Measurements from ENCODE around the gene HCFC1R1. TPM values are rescaled to one million over a fixed set of nuclear protein-coding genes. Genes with fewer than 3 reads are reported as not detected.

Gene HCFC1R1
- total RNA-seq, 1 experiment from 2014 or later: 60.0 TPM

- no peak overlapping the region for H3K4me2 ChIP-seq (ENCODE audit: low read length)
- DNase-seq (ENCODE audit: low read depth, low spot score): no peak
- intact Hi-C loops (cut with micrococcal nuclease): no loop called here
- RAD21 ChIA-PET (ENCODE audit: low non-redundant PET in 1 of 2, low total read pairs in 2 of 2, uncharacterized antibody in 2 of 2, unreplicated experiment in 2 of 2): no interaction called here
- no peak for ATAC-seq
- H4K20me1 ChIP-seq (ENCODE audit: insufficient read depth): no peaks in the 10 kb centered on the region
- no peaks in the 10 kb centered on the region for H3K27me3 ChIP-seq (ENCODE audit: insufficient read depth, low read length)
- POLR2A ChIA-PET: interaction anchor here (8.2 kb wide), 1 partner anchor 12 kb away, joined by 188 read pairs; no protein-coding TSS in a partner anchor
- CTCF ChIA-PET: no interaction called here
- peaks cover 16% of the 10 kb centered on the region; the same call in 1 of the 2 replicates for H3K79me2 ChIP-seq (ENCODE audit: insufficient read depth, low read length)
- H3K27ac ChIP-seq (ENCODE audit: low read depth, low read length): no peak overlapping the region
- no peak overlapping the region for H3K9ac ChIP-seq (ENCODE audit: low read length)
- no peaks in the 10 kb centered on the region for H3K9me2 ChIP-seq (ENCODE audit: insufficient read depth)
- BruUV-seq (replicated peaks): no TSS peak
- peaks cover 33 to 70% of the 10 kb centered on the region in 2 experiments for H3K4me1 ChIP-seq (ENCODE audit: control insufficient read depth in 1 of 2, insufficient read depth in 2 of 2, low read length in 2 of 2)
- H3K9me3 ChIP-seq (ENCODE audit: control insufficient read depth in 1 of 2, insufficient read depth in 1 of 2, low read depth in 1 of 2, low read length in 2 of 2): no peaks in the 10 kb centered on the region
- H2AFZ ChIP-seq (ENCODE audit: low read depth, low read length, poor library complexity, severe bottlenecking): no peak overlapping the region
- H3K4me3 ChIP-seq (replicated peaks in 1 of 2; ENCODE audit: low read depth in 1 of 2, low read length in 2 of 2): no peak overlapping the region
- peaks cover 0 to 10% of the 10 kb centered on the region in 2 experiments; a peak in 1 of 4 replicates for H3K36me3 ChIP-seq (ENCODE audit: control insufficient read depth in 1 of 2, insufficient read depth in 2 of 2, low read length in 2 of 2)
- TF ChIP-seq REST (IDR thresholded peaks at IDR 0.05; ENCODE audit: low read depth) (no peak), POLR2AphosphoS5 (IDR thresholded peaks at IDR 0.05; ENCODE audit: low read depth, low read length) (no peak), ELF1 (IDR thresholded peaks at IDR 0.05; ENCODE audit: borderline replicate concordance, low read depth) (no peak), CEBPB (IDR thresholded peaks at IDR 0.05; ENCODE audit: low read depth) (no peak), FOSL1 (IDR thresholded peaks at IDR 0.05; ENCODE audit: low read depth) (no peak), ZFX (IDR thresholded peaks at IDR 0.05) (no peak), SIN3A (IDR thresholded peaks at IDR 0.05; ENCODE audit: low read depth) (no peak), ZBTB33 (IDR thresholded peaks at IDR 0.05; ENCODE audit: extremely low read depth, insufficient replicate concordance, low read length) (no peak), POLR2A (IDR thresholded peaks at IDR 0.05; ENCODE audit: borderline replicate concordance, extremely low read depth, insufficient read depth, insufficient read length) (no peak), ATF3 (IDR thresholded peaks at IDR 0.05) (no peak)
Observed at GRCh38 chr16:3017344-3017743, 6.4 kb downstream of the HCFC1R1 start.

Data from HCT116 (cell line).